GM10266 (cell line): ENCODE measurements around the gene ADO.

Experiments
- DNase-seq: peaks from one replicate; pipeline ENCODE4 v3.0.0; 2012; ENCODE audit errors: extremely low spot score
- TF ChIP-seq, protein P1 (sequence below): IDR thresholded peaks from 2 replicates; pipeline ENCODE4 v1.5.1; 2012; ENCODE audit warnings: mild to moderate bottlenecking, low read depth; ENCODE audit not compliant: control insufficient read depth, insufficient read depth; ENCODE audit errors: missing control alignments

Gene ADO

GRCh38 chr10:62856021-62856420, 51.5 kb downstream of the ADO start:
- DNase-seq, result no peak
- TF ChIP-seq, protein P1, sequence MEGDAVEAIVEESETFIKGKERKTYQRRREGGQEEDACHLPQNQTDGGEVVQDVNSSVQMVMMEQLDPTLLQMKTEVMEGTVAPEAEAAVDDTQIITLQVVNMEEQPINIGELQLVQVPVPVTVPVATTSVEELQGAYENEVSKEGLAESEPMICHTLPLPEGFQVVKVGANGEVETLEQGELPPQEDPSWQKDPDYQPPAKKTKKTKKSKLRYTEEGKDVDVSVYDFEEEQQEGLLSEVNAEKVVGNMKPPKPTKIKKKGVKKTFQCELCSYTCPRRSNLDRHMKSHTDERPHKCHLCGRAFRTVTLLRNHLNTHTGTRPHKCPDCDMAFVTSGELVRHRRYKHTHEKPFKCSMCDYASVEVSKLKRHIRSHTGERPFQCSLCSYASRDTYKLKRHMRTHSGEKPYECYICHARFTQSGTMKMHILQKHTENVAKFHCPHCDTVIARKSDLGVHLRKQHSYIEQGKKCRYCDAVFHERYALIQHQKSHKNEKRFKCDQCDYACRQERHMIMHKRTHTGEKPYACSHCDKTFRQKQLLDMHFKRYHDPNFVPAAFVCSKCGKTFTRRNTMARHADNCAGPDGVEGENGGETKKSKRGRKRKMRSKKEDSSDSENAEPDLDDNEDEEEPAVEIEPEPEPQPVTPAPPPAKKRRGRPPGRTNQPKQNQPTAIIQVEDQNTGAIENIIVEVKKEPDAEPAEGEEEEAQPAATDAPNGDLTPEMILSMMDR, result no peak
